ENCODE data around the gene TMEM258. TPM values are rescaled to one million over a fixed set of nuclear protein-coding genes. Genes with fewer than 3 reads are reported as not detected.

Gene TMEM258
- total and polyA plus RNA-seq, 2 donors (not counting 1 experiment from before 2014, with no cell fraction given): 65.8 to 130 TPM

- peaks cover 9% of the 10 kb centered on the region for H3K4me1 Mint-ChIP-seq
- Histone ChIP-seq H3K4me2 (replicated peaks; ENCODE audit: low read depth, low read length, poor library complexity, severe bottlenecking) (no peak overlapping the region), H3K27me3 (replicated peaks in 1 of 4; ENCODE audit: control extremely low read depth in 1 of 4, control insufficient read depth in 3 of 4, insufficient read depth in 4 of 4, low read length in 3 of 4) (peaks cover 0 to 8% (median 0%) of the 10 kb centered on the region in 4 experiments), H3K27ac (ENCODE audit: low read length in 2 of 2) (no peak overlapping the region), H3K4me3 (ENCODE audit: control extremely low read depth in 1 of 5, extremely low read depth in 1 of 5, insufficient read depth in 1 of 5, low read depth in 2 of 5, low read length in 4 of 5) (no peak overlapping the region), H3K9me3 (ENCODE audit: control extremely low read depth in 1 of 3, control insufficient read depth in 2 of 3, insufficient read depth in 1 of 3, low read length in 2 of 3) (no peaks in the 10 kb centered on the region), H3K4me1 (ENCODE audit: control insufficient read depth in 2 of 2, insufficient read depth in 2 of 2, low read length in 2 of 2) (peaks cover 16 to 18% of the 10 kb centered on the region in 2 donors), H3K36me3 (replicated peaks in 1 of 2; ENCODE audit: control extremely low read depth in 1 of 2, control insufficient read depth in 1 of 2, extremely low read depth in 1 of 2, insufficient read depth in 2 of 2, low read length in 1 of 2) (peaks cover 0 to 11% of the 10 kb centered on the region in 2 experiments), H3K9ac (ENCODE audit: low read length) (no peak overlapping the region), H2AFZ (ENCODE audit: insufficient read depth, low read depth, low read length, poor library complexity, severe bottlenecking) (no peak overlapping the region), H4K20me1 (ENCODE audit: control insufficient read depth, insufficient read depth, low read length, poor library complexity, severe bottlenecking) (peaks cover 11% of the 10 kb centered on the region), H3K79me2 (ENCODE audit: control insufficient read depth, insufficient read depth, low read length) (no peaks in the 10 kb centered on the region)
- H3K9me3 Mint-ChIP-seq (ENCODE audit: insufficient read depth): no peaks in the 10 kb centered on the region
- ChIA-PET CTCF (interaction anchor here (0.5 to 1.8 kb wide), 3 partner anchors 31 to 89 kb away, joined by 3 to 4 read pairs (median 3); no protein-coding TSS in a partner anchor), POLR2A (no interaction called here)
- ATAC-seq (ENCODE audit: low read depth) (no peak), DNase-seq (no peak)
- H3K4me3 Mint-ChIP-seq: no peak overlapping the region
- no peak overlapping the region for H3K27ac Mint-ChIP-seq
- peaks cover 6% of the 10 kb centered on the region for H3K27me3 Mint-ChIP-seq
- no peak for TF ChIP-seq EZH2 (IDR thresholded peaks at IDR 0.05; ENCODE audit: borderline replicate concordance, insufficient read depth, low read depth, low read length, poor library complexity, severe bottlenecking)
- TF ChIP-seq, protein P1, sequence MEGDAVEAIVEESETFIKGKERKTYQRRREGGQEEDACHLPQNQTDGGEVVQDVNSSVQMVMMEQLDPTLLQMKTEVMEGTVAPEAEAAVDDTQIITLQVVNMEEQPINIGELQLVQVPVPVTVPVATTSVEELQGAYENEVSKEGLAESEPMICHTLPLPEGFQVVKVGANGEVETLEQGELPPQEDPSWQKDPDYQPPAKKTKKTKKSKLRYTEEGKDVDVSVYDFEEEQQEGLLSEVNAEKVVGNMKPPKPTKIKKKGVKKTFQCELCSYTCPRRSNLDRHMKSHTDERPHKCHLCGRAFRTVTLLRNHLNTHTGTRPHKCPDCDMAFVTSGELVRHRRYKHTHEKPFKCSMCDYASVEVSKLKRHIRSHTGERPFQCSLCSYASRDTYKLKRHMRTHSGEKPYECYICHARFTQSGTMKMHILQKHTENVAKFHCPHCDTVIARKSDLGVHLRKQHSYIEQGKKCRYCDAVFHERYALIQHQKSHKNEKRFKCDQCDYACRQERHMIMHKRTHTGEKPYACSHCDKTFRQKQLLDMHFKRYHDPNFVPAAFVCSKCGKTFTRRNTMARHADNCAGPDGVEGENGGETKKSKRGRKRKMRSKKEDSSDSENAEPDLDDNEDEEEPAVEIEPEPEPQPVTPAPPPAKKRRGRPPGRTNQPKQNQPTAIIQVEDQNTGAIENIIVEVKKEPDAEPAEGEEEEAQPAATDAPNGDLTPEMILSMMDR (IDR thresholded peaks at IDR 0.05): no peak
- intact Hi-C loops (cut with micrococcal nuclease): no loop called here
- WGBS (ENCODE audit: insufficient coverage): 90% methylated on average over 2 of the region's 3 CpGs
Measured at GRCh38 chr11:61782299-61782698, 10.1 kb downstream of the TMEM258 start.

DNA sequence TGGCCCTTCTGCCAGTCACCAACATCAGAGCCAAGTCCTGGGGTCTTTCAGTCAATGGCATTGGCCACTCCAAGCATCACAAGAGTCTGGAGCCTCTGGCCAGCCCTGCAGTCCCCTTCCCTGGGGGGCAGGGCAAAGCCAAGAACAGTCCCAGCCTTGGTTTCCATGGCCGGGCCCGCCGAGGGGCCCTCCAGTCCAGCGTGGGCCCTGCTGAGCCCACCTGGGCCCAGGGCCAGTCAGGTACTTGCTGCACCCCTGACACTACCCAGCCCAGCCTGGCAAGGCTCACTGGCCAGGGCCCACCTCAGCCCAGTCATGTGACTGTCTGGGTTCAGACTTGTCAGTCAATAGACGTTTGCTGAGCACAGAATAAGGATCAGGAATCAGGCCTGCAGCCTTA lies 10.8 kb downstream of the TMEM258 start:
- CTCF ChIA-PET: interaction anchor here (0.5 to 1.8 kb wide), 3 partner anchors 9 to 39 kb away, joined by 3 to 4 read pairs (median 3); no protein-coding TSS in a partner anchor
- TF ChIP-seq, protein P1 (IDR thresholded peaks at IDR 0.05): no peak
- no peak for TF ChIP-seq EZH2 (IDR thresholded peaks at IDR 0.05; ENCODE audit: borderline replicate concordance, insufficient read depth, low read depth, low read length, poor library complexity, severe bottlenecking)
- Mint-ChIP-seq H3K27ac (no peak overlapping the region), H3K4me3 (no peak overlapping the region), H3K9me3 (ENCODE audit: insufficient read depth) (no peaks in the 10 kb centered on the region), H3K27me3 (peaks cover 7% of the 10 kb centered on the region), H3K4me1 (peaks cover 15% of the 10 kb centered on the region)
- H3K4me2 ChIP-seq (replicated peaks; ENCODE audit: low read depth, low read length, poor library complexity, severe bottlenecking): no peak overlapping the region
- H3K36me3 ChIP-seq (replicated peaks in 1 of 2; ENCODE audit: control extremely low read depth in 1 of 2, control insufficient read depth in 1 of 2, extremely low read depth in 1 of 2, insufficient read depth in 2 of 2, low read length in 1 of 2): peaks cover 0 to 5% of the 10 kb centered on the region in 2 experiments
- no peaks in the 10 kb centered on the region for H3K9me3 ChIP-seq (ENCODE audit: control extremely low read depth in 1 of 3, control insufficient read depth in 2 of 3, insufficient read depth in 1 of 3, low read length in 2 of 3)
- POLR2A ChIA-PET: no interaction called here
- 96% methylated on average over 4 of the region's 5 CpGs for WGBS (ENCODE audit: insufficient coverage)
- H3K4me1 ChIP-seq (ENCODE audit: control insufficient read depth in 2 of 2, insufficient read depth in 2 of 2, low read length in 2 of 2): peaks cover 20% of the 10 kb centered on the region in 2 donors
- H3K27ac ChIP-seq (ENCODE audit: low read length in 2 of 2): no peak overlapping the region
- no peak for DNase-seq
- peaks cover 9% of the 10 kb centered on the region for H4K20me1 ChIP-seq (ENCODE audit: control insufficient read depth, insufficient read depth, low read length, poor library complexity, severe bottlenecking)
- no peak overlapping the region for H2AFZ ChIP-seq (ENCODE audit: insufficient read depth, low read depth, low read length, poor library complexity, severe bottlenecking)
- intact Hi-C loops (cut with micrococcal nuclease): no loop called here
- no peaks in the 10 kb centered on the region for H3K79me2 ChIP-seq (ENCODE audit: control insufficient read depth, insufficient read depth, low read length)
- H3K9ac ChIP-seq (ENCODE audit: low read length): no peak overlapping the region
- no peak for ATAC-seq (ENCODE audit: low read depth)
- H3K4me3 ChIP-seq (ENCODE audit: control extremely low read depth in 1 of 5, extremely low read depth in 1 of 5, insufficient read depth in 1 of 5, low read depth in 2 of 5, low read length in 4 of 5): no peak overlapping the region
- H3K27me3 ChIP-seq (replicated peaks in 1 of 4; ENCODE audit: control extremely low read depth in 1 of 4, control insufficient read depth in 3 of 4, insufficient read depth in 4 of 4, low read length in 3 of 4): peaks cover 0 to 8% (median 0%) of the 10 kb centered on the region in 4 experiments
